GM20431 (cell line): Measurements from ENCODE around the gene KHDC1.
"Not testable (repeated sequence)": the region's sequence is repeated elsewhere in the genome, so short reads cannot be mapped to it uniquely, and the experiment has no call there.

Experiments used
- in situ Hi-C: fragments of 300-500 bp; cut with MseI, MboI; formaldehyde crosslinking; loops from one replicate; pipeline ENCODE4 v1.15.0; 2020; ENCODE audit warnings: low sequenced_read_pairs; ENCODE audit not compliant: unreplicated experiment

Gene KHDC1

DNA sequence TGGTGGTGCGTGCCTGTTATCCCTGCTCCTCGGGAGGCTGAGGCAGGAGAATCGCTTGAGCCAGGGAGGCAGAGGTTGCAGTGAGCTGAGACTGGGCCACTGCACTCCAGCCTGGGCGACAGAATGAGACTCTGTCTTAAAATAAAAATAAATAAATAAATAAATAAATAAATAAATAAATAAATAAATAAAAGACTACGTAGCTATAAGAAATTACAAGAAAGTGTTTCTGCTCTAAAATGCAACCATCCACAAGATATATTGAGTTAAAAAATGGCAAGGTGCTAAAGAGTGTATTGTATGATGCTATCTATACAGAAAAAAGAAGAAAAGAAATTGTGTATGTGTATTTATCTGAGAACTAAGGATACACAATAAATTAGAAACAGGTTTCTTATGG is 8.7 kb downstream of the KHDC1 start:
- in situ Hi-C loops = not testable (repeated sequence)

DNA sequence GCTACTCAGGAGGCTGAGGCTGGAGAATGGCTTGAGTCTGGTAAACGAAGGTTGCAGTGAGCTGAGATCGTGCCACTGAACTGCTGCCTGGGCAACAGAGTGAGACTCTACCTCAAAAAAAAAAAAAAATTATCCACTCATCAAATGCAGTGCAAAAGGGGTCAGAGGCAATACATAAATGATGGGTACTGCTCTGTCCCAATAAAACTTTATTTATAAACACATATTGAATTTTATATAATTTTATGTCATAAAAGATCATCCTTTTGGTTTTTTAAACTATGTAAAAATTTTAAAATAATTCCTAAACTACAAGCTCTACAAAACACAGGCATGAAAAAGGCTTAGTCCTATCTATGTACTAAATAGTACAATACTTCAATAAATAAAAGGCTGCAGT is 10.3 kb downstream of the KHDC1 start:
- in situ Hi-C loops = no loop called here

DNA sequence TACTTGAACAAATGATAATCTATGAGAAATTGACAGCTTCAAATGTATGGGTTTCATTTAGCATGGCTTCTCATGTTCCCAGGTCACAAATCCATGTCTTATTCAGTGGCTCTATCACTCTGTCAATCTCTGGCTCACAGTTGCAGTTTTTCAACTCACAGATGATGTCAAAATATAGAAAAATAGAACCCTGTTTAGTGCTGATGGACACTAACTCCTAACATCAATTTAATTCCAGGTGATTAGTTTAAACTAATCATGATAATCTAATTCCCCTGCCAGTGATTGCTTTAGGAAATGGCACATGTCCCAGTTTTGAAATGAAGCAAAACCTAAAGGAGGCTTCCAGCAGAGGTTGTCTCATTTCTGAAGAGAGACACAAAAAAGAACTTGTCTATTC is 13.0 kb downstream of the KHDC1 start:
- in situ Hi-C loops = no loop called here

DNA sequence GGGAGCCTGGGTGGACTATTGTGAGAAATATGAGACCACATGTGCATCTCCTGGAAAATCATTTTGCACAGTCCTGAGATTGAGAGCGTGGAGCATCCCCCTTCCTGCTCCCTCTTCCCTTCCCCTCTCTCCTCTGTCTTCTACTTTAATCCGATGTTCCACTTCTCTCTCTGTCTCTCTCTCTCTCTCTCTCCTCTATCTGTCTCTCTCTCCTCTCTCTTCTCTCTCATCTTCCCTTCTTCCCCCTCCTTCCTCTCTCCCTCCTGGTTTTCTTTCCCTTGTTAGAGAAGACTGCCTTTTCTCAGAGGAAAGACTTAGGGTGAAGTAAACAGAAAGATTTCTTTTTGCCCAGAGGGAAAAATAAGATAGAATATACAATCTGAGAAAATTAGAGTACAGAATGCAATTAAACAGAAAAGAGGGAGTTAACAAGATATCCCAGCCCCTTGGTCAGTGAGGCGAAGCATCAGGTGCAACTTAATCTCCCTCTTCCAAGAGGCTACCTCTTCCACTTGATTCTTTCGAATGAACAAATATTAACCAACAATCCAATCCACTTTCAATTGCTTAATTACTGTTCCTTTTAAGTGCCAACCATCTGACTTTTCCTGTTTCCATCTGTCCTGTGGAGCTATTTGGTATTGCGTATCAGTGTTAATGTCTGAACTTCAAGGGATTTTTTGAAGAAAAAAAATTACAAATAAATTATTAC is 14.6 kb downstream of the KHDC1 start:
- in situ Hi-C loops = no loop called here

DNA sequence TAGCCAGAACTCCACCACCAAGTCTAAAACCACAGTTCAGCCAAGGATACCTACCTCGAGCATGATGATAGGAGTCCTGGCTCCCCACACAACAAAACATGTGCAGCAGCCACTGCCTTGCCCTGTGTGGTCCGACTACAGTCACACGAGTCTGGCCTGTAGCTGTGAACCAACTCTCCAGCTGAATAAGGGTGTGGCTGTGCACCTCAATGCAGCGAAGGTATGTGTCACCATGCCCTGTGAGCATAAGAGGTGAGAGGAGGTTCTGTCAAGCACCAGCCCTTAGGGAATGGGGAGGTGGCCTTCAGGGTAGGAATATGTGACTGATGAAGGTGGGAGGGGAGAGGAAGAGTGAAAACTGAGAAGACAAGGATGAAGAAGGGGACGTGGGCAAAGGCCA is 21.0 kb downstream of the KHDC1 start:
- in situ Hi-C loops = no loop called here

DNA sequence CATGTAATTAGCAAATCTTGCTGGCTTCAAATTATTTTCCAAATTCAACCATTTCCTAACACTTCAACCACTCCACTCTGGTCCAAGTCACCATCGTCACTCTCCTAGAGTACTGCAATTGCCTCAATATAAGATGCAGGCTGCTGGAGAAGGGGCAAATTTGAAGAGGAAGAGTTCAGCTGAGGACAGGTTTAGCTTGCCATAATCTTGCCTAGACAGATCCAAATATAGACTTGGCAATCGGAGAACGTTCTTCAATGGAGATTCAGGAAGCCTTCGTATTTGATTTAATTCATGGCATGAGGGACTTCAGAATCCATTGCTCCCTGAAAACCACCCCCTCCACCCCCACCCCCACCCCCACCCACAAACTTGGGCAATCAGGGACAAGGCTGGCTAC is 22.3 kb downstream of the KHDC1 start:
- in situ Hi-C loops = no loop called here

DNA sequence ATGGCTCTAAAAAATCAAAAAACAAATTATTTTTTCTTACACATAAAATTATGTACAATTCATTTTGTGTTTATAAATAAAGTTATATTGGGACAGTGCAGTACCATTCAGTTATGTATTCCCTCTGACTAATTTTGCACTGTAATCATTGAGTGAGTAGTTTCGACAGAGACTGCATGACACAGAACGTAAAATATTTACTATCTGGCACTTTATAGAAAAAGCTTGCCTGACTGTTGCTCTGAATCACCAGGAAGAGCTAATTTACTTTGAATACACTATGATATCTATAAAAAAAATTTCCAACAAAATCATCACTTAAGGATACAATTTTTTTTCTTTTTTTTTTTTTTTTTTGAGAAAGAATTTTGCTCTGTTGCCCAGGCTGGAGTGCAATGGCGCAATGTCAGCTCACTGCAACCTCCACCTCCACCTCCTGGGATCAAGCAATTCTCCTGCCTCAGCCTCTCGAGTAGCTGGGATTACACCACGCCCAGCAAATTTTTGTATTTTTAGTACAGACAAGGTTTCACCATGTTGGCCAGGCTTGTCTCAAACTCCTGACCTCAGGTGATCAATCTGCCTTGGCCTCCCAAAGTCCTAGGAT is 26.7 kb downstream of the KHDC1 start:
- in situ Hi-C loops = no loop called here

DNA sequence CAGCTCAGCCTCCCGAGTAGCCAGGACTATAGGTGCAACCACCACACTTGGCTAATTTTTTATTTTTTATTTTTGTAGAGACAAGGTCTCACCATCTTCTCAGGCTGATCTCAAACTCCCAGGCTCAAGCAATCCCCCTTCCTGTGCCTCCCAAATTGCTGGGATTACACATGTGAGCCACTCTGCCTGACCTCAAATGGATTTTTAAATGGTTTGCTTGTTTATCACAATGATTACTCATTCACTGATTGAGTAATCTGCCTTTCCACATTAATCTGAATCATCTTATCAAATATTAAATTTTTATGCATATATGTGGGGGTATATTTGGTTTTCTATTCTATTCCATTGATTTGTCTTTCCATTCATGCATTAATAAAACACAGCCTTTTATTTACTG is 28.3 kb downstream of the KHDC1 start:
- in situ Hi-C loops = no loop called here

DNA sequence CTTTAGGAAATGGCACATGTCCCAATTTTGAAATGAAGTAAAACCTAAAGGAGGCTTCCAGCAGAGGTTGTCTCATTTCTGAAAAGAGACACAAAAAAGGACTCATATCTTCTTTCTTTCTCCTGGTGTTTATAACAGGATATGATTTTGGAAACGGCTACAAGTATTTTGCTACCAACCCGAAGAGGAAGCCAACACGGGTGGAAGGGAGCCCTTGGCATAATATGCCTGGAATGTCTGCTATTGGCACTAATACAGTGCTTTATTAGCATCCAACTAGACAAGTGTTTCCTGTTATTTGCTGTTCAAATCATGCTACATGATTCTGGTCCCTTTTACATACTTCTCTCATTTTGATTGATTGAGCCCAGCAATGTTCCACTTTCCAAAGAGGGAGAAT is 29.0 kb downstream of the KHDC1 start:
- in situ Hi-C loops = not testable (repeated sequence)

DNA sequence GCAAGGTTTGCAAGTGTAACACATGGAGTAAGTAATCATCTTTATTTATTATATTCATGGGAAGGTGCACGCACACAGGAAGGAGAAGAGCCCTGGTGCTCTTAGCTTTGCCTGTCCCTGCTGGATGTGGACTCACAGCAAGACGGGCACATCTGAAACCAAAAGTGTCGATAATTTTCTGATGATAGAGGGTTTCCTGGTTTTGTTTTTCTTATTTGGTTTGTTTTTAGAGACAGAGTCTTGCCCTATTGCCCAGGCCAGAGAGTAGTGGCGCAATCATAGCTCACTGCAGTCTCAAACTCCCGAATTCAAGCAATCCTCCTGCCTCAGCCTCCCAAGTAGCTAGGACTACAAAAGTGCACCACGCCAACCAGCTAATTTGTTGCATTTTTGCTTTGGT is 29.9 kb downstream of the KHDC1 start:
- in situ Hi-C loops = no loop called here

DNA sequence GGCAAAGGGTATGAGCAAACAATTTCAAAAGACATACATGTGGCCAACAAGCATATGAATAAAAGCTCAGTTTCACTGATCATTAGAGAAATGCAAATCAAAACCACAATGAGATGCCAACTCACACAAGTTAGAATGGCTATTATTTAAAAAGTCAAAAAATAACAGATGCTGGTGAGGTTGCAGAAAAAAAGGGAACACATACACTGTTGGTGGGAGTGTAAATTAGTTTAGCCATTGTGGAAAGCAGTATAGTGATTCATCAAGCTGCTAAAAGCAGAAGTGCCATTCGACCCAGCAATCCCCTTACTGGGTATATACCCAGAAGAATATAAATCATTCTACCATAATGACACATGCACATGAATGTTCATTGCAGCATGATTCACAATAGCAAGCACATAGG is 31.0 kb downstream of the KHDC1 start:
- in situ Hi-C loops = no loop called here

DNA sequence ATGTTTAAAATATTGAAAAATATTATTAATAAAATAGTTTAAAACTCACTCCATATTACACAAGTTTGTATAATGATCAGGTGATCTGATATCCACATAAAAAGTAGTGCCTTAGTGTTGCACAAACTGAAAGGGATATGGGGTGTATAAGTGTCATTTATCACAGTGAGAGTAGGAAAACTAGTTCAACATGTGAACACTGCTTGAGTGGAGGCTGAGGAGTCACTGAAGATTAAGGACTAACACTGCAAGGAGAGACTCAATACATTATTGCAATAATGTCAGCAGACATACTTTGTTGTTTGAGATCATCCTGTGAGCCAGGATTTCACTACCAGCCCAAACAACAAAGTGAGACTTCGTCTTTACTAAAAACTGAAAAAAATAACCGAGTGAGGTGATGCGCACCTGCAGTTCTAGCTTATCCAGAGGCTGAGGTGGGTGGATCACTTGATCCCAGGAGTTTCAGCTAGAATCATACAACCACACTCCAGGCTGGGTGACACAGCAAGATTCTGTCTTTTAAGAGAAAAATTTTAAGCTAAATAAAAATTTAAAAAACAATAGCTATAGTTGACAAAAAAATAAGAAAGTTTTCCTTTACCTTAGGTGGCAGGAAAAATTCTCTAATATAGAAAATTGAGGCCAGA is 35.3 kb downstream of the KHDC1 start:
- in situ Hi-C loops = no loop called here

DNA sequence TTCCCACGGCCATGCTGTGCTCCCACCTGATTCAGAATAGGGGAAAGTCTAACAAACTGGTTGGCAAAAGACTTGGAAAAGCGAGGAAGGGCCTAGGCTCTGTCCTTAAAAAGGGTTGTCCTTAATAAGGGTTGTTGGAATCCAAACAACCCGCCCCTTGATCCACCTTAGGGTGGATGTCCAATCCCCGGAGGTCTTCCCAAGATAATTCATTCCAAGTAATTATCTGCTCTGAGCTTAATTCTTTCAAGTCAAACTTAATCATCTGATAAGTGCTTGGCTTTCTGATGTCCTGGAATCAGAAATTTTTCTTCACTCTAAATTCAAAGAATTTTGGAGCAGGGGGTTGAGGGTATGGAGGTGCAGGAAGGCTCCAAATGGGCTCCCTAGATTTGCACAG is 37.6 kb downstream of the KHDC1 start, which contains the start of gene KHDC1L:
KHDC1L (minus strand) TSS at position 101 of the 400 bp plus-strand sequence; CDS start at position 13, 88 bp downstream.
- in situ Hi-C loops = no loop called here

DNA sequence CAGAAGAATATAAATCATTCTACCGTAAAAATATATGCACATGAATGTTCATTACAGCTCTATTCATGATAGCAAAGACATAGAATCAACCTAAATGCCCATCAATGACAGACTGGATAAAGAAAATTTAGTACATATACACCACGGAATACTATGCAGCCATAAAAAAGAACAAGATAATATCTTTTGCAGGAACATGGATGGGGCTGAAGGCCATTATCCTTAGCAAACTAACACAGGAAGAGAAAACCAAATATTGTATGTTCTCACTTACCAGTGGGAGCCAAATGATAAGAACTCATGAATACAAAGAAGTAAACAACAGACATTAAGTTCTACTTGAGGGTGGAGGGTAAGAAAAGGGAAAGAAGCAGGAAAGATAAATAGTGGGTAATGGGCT is 46.1 kb downstream of the KHDC1 start:
- in situ Hi-C loops = no loop called here

DNA sequence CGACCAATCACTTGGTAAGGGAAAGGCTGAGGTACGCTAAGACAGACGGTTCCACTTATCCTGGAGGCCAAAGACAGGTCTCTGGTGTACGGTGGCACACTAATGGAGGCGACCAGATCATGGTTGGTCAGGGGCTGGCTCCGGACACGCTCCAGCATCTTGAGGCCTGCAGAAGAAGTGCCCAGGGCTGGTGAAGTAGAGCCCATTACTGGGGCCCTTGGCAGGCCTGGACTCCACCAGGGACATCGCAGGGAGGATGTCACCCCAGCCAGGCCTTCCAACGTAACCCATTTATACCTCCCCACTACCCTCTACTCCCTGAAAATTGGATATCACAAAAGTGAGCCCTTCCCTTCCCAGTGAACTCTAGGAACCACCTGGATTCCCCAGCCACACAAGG is 53.9 kb downstream of the KHDC1 start:
- in situ Hi-C loops = no loop called here

DNA sequence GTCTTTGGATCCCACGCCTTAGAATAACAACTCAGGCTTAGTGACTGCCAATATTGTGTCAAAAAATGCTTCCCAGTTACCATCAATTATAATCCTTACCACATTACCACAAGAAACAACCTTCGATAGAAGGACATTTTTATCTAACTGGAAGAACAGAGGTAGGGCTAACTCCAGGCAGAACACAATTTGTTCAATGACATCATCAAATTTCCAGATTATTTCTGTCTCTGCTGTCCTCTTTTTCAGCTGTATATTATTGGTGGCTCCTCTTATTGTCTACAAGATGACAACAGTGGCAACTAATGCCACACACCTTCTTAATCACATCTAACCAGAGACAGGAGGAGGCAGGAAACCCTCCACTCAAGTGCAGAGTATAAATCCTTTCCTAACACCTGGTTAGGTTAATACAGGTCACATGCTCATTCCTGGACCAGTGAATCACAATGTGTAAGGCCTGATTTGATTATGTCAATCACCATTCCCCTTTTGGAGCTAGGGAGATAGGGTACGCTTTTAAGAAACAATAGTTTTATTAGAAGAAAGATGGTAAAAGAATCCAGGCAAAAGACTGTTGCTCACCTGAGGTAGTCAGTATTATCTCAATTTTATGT is 55.7 kb downstream of the KHDC1 start:
- in situ Hi-C loops = no loop called here

DNA sequence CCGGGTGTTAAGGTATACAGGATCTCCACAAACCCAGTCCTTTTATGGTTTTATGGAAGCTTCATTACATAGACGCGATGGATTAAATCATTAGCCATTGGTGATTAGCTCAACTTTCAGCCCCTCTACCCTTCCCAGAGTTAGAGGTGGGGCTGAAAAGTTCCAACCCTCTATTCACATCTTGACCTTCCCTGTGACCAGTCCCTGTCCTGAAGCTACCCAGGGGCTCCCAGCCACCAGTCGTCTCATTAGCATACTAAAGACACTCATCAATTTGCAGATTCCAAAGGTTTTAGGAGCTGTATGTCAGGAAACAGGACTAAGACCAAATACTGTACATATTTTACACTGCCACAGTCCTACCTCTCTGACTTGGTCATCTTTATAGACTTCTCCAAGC is 58.7 kb downstream of the KHDC1 start:
- in situ Hi-C loops = no loop called here

DNA sequence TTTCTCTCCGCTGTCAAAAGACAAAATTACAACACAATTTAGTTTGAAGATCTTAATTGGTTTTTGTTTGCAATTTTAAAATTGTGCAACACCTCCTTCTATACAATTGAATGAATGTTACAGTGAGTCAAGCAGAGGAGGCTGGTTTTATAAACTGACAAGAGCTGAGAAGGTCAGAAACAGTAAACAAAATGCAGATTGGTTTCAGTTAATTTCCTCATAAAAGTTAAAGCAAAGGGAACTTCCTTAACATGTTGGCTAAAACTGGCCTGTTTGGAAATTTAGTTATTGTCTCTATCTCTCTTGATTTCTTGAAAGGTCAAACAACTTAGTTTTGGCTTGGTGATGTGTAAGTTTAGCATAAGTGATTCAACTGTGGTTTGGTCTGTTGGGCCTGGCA is 59.9 kb downstream of the KHDC1 start:
- in situ Hi-C loops = no loop called here

DNA sequence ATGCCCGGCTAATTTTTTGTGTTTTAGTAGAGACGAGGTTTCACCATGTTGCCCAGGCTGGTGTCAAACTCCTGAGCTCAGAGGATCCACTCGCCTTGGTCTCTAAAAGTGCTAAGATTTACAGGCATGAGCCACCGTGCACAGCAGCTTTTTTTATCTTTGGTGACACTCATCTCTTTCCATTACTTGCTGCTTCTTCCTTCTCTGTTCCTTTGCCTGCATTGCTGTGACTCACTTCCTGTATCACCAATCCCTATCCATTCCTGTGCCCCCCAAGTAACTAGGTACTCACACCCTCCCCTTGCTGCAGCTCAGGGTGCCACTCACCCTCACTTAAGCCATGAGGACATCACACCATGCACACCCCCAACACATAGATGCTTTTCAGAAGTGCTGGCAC is 62.3 kb downstream of the KHDC1 start:
- in situ Hi-C loops = no loop called here

DNA sequence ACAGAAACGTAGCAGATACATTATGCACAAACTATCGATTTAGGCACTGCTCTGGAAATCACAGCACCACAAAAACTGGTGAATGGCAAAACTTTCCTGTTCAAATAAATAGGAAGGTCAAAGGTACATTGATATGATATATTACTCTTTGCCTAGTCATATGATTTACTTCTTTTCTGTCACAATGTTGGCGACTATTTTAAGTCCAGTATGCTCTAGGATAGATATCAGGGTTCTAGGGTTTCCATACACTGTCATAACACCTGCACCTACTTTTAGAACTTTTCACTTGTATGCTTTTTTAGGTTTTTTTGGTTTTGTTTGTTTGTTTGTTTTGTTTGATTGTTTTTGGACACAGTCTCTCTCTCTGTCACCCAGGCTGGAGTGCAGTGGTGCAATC is 62.7 kb downstream of the KHDC1 start:
- in situ Hi-C loops = no loop called here

DNA sequence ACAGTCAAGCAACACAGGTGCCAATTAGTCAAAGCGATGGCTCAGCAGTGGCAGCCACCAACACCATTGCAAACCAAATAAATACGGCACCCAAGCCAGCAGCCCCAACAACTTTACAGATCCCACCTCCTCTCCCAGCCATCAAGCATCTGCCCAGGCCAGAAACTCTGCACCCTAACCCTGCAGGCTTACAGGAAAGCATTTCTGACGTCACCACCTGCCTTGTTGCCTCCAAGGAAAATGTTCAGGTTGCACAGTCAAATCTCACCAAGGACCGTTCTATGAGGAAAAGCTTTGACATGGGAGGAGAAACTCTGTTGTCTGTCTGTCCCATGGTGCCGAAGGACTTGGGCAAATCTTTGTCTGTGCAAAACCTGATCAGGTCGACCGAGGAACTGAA is 68.3 kb downstream of the KHDC1 start:
- in situ Hi-C loops = loop anchor here (25.0 kb wide), 1 partner anchor 782 kb away; no protein-coding TSS in a partner anchor
